NB4 (cell line): ENCODE measurements around the gene ATP2A3.

ENCODE experiments used
- POLR2A ChIP-seq: IDR thresholded peaks from 2 replicates; pipeline ENCODE4 v1.6.1; 2011; ENCODE audit warnings: mild to moderate bottlenecking; ENCODE audit not compliant: insufficient read length; ENCODE audit errors: extremely low read depth
- TF ChIP-seq, protein P1 (sequence below): IDR thresholded peaks from one replicate; pipeline ENCODE4 v1.5.1; 2012; ENCODE audit warnings: low read depth, low read length

DNA sequence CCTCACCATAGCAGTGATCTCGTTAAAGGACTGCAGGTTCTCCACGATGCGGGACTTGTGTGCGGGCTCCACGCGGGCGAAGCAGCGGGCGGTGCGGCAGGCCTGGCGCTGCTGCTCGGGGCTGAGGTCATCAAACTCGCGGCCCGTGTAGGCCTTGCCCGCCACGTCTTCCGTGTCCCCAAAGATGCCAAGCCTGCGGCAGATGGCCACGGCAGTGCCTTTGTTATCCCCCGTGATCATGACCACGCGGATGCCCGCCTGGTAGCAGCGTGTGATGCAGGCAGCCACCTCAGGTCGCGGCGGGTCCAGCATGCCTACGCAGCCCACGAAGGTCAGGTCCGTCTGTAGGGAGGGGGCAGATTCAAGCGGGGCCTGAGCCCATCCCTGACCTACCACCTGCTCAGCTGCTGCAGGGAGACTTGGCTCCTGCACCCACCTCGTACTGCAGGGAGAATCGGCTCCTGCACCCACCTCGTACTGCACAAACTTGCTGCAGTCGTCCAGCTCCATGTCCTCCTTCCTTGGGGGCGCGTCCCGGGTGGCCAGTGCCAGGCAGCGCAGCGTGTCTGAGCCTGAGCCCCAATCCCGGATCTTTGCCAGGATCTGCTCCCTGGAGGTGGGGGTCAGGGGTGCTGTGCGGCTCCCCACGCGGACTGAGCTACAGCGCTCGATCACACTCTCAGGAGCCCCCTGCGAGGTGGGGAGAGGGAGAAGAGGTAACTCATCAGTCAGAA, 23.1 kb downstream of the ATP2A3 start:
- TF ChIP-seq, protein P1, sequence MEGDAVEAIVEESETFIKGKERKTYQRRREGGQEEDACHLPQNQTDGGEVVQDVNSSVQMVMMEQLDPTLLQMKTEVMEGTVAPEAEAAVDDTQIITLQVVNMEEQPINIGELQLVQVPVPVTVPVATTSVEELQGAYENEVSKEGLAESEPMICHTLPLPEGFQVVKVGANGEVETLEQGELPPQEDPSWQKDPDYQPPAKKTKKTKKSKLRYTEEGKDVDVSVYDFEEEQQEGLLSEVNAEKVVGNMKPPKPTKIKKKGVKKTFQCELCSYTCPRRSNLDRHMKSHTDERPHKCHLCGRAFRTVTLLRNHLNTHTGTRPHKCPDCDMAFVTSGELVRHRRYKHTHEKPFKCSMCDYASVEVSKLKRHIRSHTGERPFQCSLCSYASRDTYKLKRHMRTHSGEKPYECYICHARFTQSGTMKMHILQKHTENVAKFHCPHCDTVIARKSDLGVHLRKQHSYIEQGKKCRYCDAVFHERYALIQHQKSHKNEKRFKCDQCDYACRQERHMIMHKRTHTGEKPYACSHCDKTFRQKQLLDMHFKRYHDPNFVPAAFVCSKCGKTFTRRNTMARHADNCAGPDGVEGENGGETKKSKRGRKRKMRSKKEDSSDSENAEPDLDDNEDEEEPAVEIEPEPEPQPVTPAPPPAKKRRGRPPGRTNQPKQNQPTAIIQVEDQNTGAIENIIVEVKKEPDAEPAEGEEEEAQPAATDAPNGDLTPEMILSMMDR: no peak
- no peak for TF ChIP-seq POLR2A
